HCT116 (cell line): ENCODE results near the gene FBXO34. TPM values are rescaled to one million over a fixed set of nuclear protein-coding genes. Genes with fewer than 3 reads are reported as not detected.

Experiments
- ATAC-seq: fragments of 200-7000 bp; cut with Tn5 transposase; 2 replicates; pipeline ENCODE4 v1.9.1; 2020; ENCODE audit warnings: mild to moderate bottlenecking, moderate library complexity
- BruUV-seq: library from RNA; stranded (reverse); fragments of 400-500 nt; replicated peaks from 2 replicates; lab custom pipeline; 2021; lab: Mats Ljungman, UMichigan
- CTCF ChIA-PET: fragments of 300-600 bp; sonication (Branson Sonifier 250); formaldehyde crosslinking; loops from one replicate; lab custom pipeline; 2021; ENCODE audit warnings: antibody characterized with exemption; lab: Charles Lee
- POLR2A ChIA-PET: fragments of 300-600, 350-600 bp; sonication (Branson Sonifier 250); formaldehyde crosslinking; loops from one replicate; lab custom pipeline; 2021; ENCODE audit warnings: antibody characterized with exemption; lab: Charles Lee
- RAD21 ChIA-PET, 2 experiments: fragments of 300-600 bp; sonication (Branson Sonifier 250); formaldehyde crosslinking; loops; one replicate each; lab custom pipeline; 2023; ENCODE audit warnings: low total read pairs in 2 of 2; ENCODE audit not compliant: uncharacterized antibody in 2 of 2, unreplicated experiment in 2 of 2, low non-redundant PET in 1 of 2; lab: Charles Lee
- DNase-seq: peaks from one replicate; pipeline ENCODE4 v3.0.0-alpha.2; 2010; ENCODE audit warnings: low read depth, low spot score
- H2AFZ ChIP-seq: fragments of 200-600 bp; shearing (Covaris generic), sonication (generic); 2 replicates; pipeline ENCODE4 v1.6.1; 2017; ENCODE audit warnings: low read depth, mixed run types, mixed read lengths, antibody characterized with exemption, low read length; ENCODE audit not compliant: poor library complexity, severe bottlenecking
- H3K27ac ChIP-seq: 2 replicates; pipeline ENCODE4 v1.5.1; 2012; ENCODE audit warnings: low read depth, low read length
- H3K27me3 ChIP-seq: fragments of 200-600 bp; sonication (generic); 2 replicates; pipeline ENCODE4 v1.6.1; 2016; ENCODE audit warnings: mixed run types, low read length, mixed read lengths; ENCODE audit not compliant: insufficient read depth
- H3K36me3 ChIP-seq, 2 experiments: fragments of 200-500 bp in 1 of 2; fragments of 200-600 bp in 1 of 2; sonication (Bioruptor generic) in 1 of 2; sonication (generic) in 1 of 2; 2 replicates each; pipeline versions ENCODE4 v1.5.1 to v1.6.1; 2014 to 2016; ENCODE audit warnings: low read length in 2 of 2, inconsistent platforms in 1 of 2, mixed read lengths in 1 of 2, mixed run types in 1 of 2; ENCODE audit not compliant: insufficient read depth in 2 of 2, control insufficient read depth in 1 of 2
- H3K4me1 ChIP-seq, 2 experiments: fragments of 200-600 bp in 1 of 2; sonication (generic) in 1 of 2; 2 replicates each; pipeline versions ENCODE4 v1.5.1 to v1.6.1; 2012 to 2017; ENCODE audit warnings: low read length in 2 of 2, inconsistent platforms in 1 of 2, mild to moderate bottlenecking in 1 of 2, mixed read lengths in 1 of 2, mixed run types in 1 of 2, moderate library complexity in 1 of 2; ENCODE audit not compliant: insufficient read depth in 2 of 2, control insufficient read depth in 1 of 2
- H3K4me2 ChIP-seq: fragments of 200-600 bp; sonication (generic); 2 replicates; pipeline ENCODE4 v1.6.1; 2017; ENCODE audit warnings: mixed run types, low read length, mixed read lengths
- H3K4me3 ChIP-seq, 2 experiments: fragments of 200-600 bp in 1 of 2; sonication (generic) in 1 of 2; replicated peaks in 1 of 2; 2 replicates each; pipeline ENCODE4 v1.5.1; 2011 to 2016; ENCODE audit warnings: low read length in 2 of 2, control low read depth in 1 of 2, low read depth in 1 of 2, mild to moderate bottlenecking in 1 of 2, mixed read lengths in 1 of 2, mixed run types in 1 of 2
- H3K79me2 ChIP-seq: fragments of 200-600 bp; sonication (generic); 2 replicates; pipeline ENCODE4 v1.6.1; 2017; ENCODE audit warnings: mild to moderate bottlenecking, mixed run types, low read length, moderate library complexity, mixed read lengths; ENCODE audit not compliant: insufficient read depth
- H3K9ac ChIP-seq: fragments of 200-600 bp; sonication (generic); 2 replicates; pipeline ENCODE4 v1.6.1; 2016; ENCODE audit warnings: low read length, mixed read lengths
- H3K9me2 ChIP-seq: fragments of 200-600 bp; sonication (generic), shearing (Covaris generic); 2 replicates; pipeline ENCODE4 v1.6.1; 2017; ENCODE audit warnings: mixed run types, mild to moderate bottlenecking, moderate library complexity; ENCODE audit not compliant: insufficient read depth
- H3K9me3 ChIP-seq, 2 experiments: fragments of 200-500 bp in 1 of 2; fragments of 200-600 bp in 1 of 2; sonication (Bioruptor generic) in 1 of 2; sonication (generic) in 1 of 2; 2 replicates each; pipeline ENCODE4 v1.6.1; 2014 to 2017; ENCODE audit warnings: low read length in 2 of 2, mixed read lengths in 2 of 2, inconsistent platforms in 1 of 2, low read depth in 1 of 2, mild to moderate bottlenecking in 1 of 2, mixed run types in 1 of 2, moderate library complexity in 1 of 2; ENCODE audit not compliant: control insufficient read depth in 1 of 2, insufficient read depth in 1 of 2
- H4K20me1 ChIP-seq: fragments of 200-600 bp; sonication (generic), shearing (Covaris generic); 2 replicates; pipeline ENCODE4 v1.6.1; 2017; ENCODE audit warnings: mixed run types, mild to moderate bottlenecking, moderate library complexity; ENCODE audit not compliant: insufficient read depth
- ATF3 ChIP-seq: IDR thresholded peaks from 2 replicates; pipeline ENCODE4 v1.6.1; 2012
- CBX3 ChIP-seq: IDR thresholded peaks from 2 replicates; pipeline ENCODE4 v1.6.1; 2012; ENCODE audit warnings: low read depth
- CEBPB ChIP-seq: IDR thresholded peaks from 2 replicates; pipeline ENCODE4 v1.6.1; 2012; ENCODE audit warnings: low read depth
- CTCF ChIP-seq, 3 experiments: fragments of 200-600 bp in 1 of 3; sonication (generic) in 1 of 3; IDR thresholded peaks in 2 of 3; conservative IDR thresholded peaks in 1 of 3; 2 replicates each; pipeline ENCODE4 v1.5.1; 2012 to 2017; ENCODE audit warnings: low read depth in 2 of 3, low read length in 2 of 3, antibody characterized with exemption in 1 of 3, borderline replicate concordance in 1 of 3, control low read depth in 1 of 3, mild to moderate bottlenecking in 1 of 3, mixed read lengths in 1 of 3, mixed run types in 1 of 3, moderate library complexity in 1 of 3; ENCODE audit not compliant: insufficient read depth in 1 of 3
- ELF1 ChIP-seq: IDR thresholded peaks from 2 replicates; pipeline ENCODE4 v1.6.1; 2012; ENCODE audit warnings: low read depth, borderline replicate concordance
- EZH2 ChIP-seq: fragments of 200-600 bp; sonication (generic); IDR thresholded peaks from 2 replicates; pipeline ENCODE4 v1.6.1; 2017; ENCODE audit warnings: antibody characterized with exemption, mixed run types
- JUND ChIP-seq: IDR thresholded peaks from 2 replicates; pipeline ENCODE4 v1.6.1; 2012
- MAX ChIP-seq: IDR thresholded peaks from 2 replicates; pipeline ENCODE4 v1.6.1; 2012
- POLR2A ChIP-seq: IDR thresholded peaks from 2 replicates; pipeline ENCODE4 v1.7.0; 2011; ENCODE audit warnings: borderline replicate concordance; ENCODE audit not compliant: insufficient read depth, insufficient read length; ENCODE audit errors: extremely low read depth
- POLR2AphosphoS5 ChIP-seq: IDR thresholded peaks from 2 replicates; pipeline ENCODE4 v1.6.1; 2011; ENCODE audit warnings: mild to moderate bottlenecking, low read depth, low read length, moderate library complexity
- RAD21 ChIP-seq: IDR thresholded peaks from 2 replicates; pipeline ENCODE4 v1.6.1; 2012; ENCODE audit warnings: low read depth, mild to moderate bottlenecking
- REST ChIP-seq: IDR thresholded peaks from 2 replicates; pipeline ENCODE4 v1.6.1; 2012; ENCODE audit warnings: low read depth
- SIN3A ChIP-seq: IDR thresholded peaks from 2 replicates; pipeline ENCODE4 v1.6.1; 2012; ENCODE audit warnings: low read depth
- SP1 ChIP-seq: IDR thresholded peaks from 2 replicates; pipeline ENCODE4 v1.6.1; 2012; ENCODE audit warnings: low read depth
- SRF ChIP-seq: IDR thresholded peaks from 2 replicates; pipeline ENCODE4 v1.6.1; 2012; ENCODE audit warnings: low read depth
- TCF7L2 ChIP-seq: IDR thresholded peaks from 2 replicates; pipeline ENCODE4 v1.7.0; 2011; ENCODE audit warnings: borderline replicate concordance, inconsistent platforms; ENCODE audit not compliant: insufficient read depth, insufficient read length; ENCODE audit errors: extremely low read depth
- YY1 ChIP-seq: IDR thresholded peaks from 2 replicates; pipeline ENCODE4 v1.6.1; 2011; ENCODE audit warnings: low read length, low read depth, moderate library complexity, mild to moderate bottlenecking; ENCODE audit not compliant: insufficient replicate concordance; ENCODE audit errors: extremely low read depth
- ZFX ChIP-seq: fragments of 450-650 bp; IDR thresholded peaks from 2 replicates; pipeline ENCODE4 v1.6.1; 2017
- intact Hi-C: fragments of 100-400 bp; cut with micrococcal nuclease; formaldehyde crosslinking; loops from 2 replicates; pipeline ENCODE4 v1.10.0; 2022
- total RNA-seq: library from RNA; stranded (reverse); gene quantifications from one replicate; pipeline ENCODE4 v1.2.1, GENCODE V29; 2021; ENCODE audit not compliant: unreplicated experiment

FBXO34 gene
- total RNA-seq, 1 experiment from 2014 or later, result 26.9 TPM

GRCh38 chr14:55274146-55274545 is 2.9 kb downstream of the FBXO34 start:
- BruUV-seq, result no TSS peak
- CTCF ChIA-PET, result no interaction called here

More at GRCh38 chr14:55274146-55274545, 2.9 kb downstream of the FBXO34 start:
- H3K4me2 ChIP-seq, result no peak overlapping the region
- no peaks in the 10 kb centered on the region; the same call in 1 of the 2 replicates for H3K9me2 ChIP-seq
- no peaks in the 10 kb centered on the region for H3K9me3 ChIP-seq
- H3K27ac ChIP-seq, result no peak overlapping the region
- H3K4me3 ChIP-seq, result no peak overlapping the region
- intact Hi-C loops, result no loop called here
- ChIA-PET POLR2A (no interaction called here), RAD21 (no interaction called here)
- DNase-seq, result no peak
- peaks cover 8 to 16% of the 10 kb centered on the region in 2 experiments; a peak in 3 of 4 replicates for H3K4me1 ChIP-seq
- H4K20me1 ChIP-seq, result peaks cover 9% of the 10 kb centered on the region; the same call in 1 of the 2 replicates
- no peaks in the 10 kb centered on the region for H3K36me3 ChIP-seq
- H3K9ac ChIP-seq, result no peak overlapping the region
- TF ChIP-seq SP1, result no peak
- TF ChIP-seq CTCF (IDR thresholded peaks at IDR 0.05 in 2 of 3, conservative IDR thresholded peaks at IDR 0.05 in 1 of 3; ENCODE audit: borderline replicate concordance in 1 of 3, insufficient read depth in 1 of 3, low read depth in 2 of 3, low read length in 2 of 3), result no peak
- TF ChIP-seq ELF1, result no peak
- TF ChIP-seq REST, result no peak
- TF ChIP-seq EZH2, result no peak
- TF ChIP-seq POLR2A, result no peak
- no peak for TF ChIP-seq POLR2AphosphoS5
- no peak for TF ChIP-seq YY1
- no peak for TF ChIP-seq RAD21
- no peak for TF ChIP-seq ZFX
- TF ChIP-seq SIN3A, result no peak
- TF ChIP-seq CEBPB, result no peak
- no peak for TF ChIP-seq MAX
- no peak for TF ChIP-seq JUND
- no peak for TF ChIP-seq CBX3
- no peak for TF ChIP-seq ATF3
- TF ChIP-seq TCF7L2, result no peak
- no peak for TF ChIP-seq SRF
- ATAC-seq, result no peak
- peaks cover 75% of the 10 kb centered on the region for H3K79me2 ChIP-seq
- H3K27me3 ChIP-seq, result no peaks in the 10 kb centered on the region
- H2AFZ ChIP-seq, result no peak overlapping the region
